ENCODE results near the gene ZNF239. TPM values are rescaled to one million over a fixed set of nuclear protein-coding genes. Genes with fewer than 3 reads are reported as not detected.
A peak's percentile ranks its signal among the peaks of the same experiment; 100 is the strongest.
"Not testable (repeated sequence)": the region's sequence is repeated elsewhere in the genome, so short reads cannot be mapped to it uniquely, and the experiment has no call there.

Gene ZNF239
- total RNA-seq (2014; rRNA removed; shearing (Covaris generic); ENCODE audit: low replicate concordance), result 9.2 and 11.0 TPM in 2 replicates

- peaks cover 30% of the 10 kb centered on the region for H3K36me3 ChIP-seq
- peak; percentile 97 for DNase-seq
- peaks cover 3% of the 10 kb centered on the region; the same call in 1 of the 2 replicates for H3K9me3 ChIP-seq
- peak within 1 kb of the TSS; percentile 71 for H3K4me3 ChIP-seq
- no peaks in the 10 kb centered on the region for H3K27me3 ChIP-seq
Observed at GRCh38 chr10:43574001-43574892, at the start of gene ZNF239. Gene ZNF239 (minus strand): TSS chr10:43574616. CDS start chr10:43558079, 16,537 bp downstream.

- Histone ChIP-seq H3K36me3 (no peaks in the 10 kb centered on the region), H3K9me3 (peaks cover 8% of the 10 kb centered on the region; the same call in 1 of the 2 replicates), H3K27me3 (no peaks in the 10 kb centered on the region), H3K4me3 (no peak overlapping the region)
- DNase-seq, result no peak
Observed at GRCh38 chr10:43623351-43623750, 48.9 kb upstream of the ZNF239 start.

GRCh38 chr10:43622038-43622437 is 47.6 kb upstream of the ZNF239 start:
- no peak for DNase-seq
- H3K4me3 ChIP-seq, result no peak overlapping the region
- peaks cover 6% of the 10 kb centered on the region for H3K36me3 ChIP-seq
- H3K27me3 ChIP-seq, result no peaks in the 10 kb centered on the region
- H3K9me3 ChIP-seq, result peaks cover 14% of the 10 kb centered on the region

- no peak for DNase-seq
- no peaks in the 10 kb centered on the region for H3K27me3 ChIP-seq
- H3K36me3 ChIP-seq, result peaks cover 30% of the 10 kb centered on the region
- no peak overlapping the region for H3K4me3 ChIP-seq
- peaks cover 31% of the 10 kb centered on the region for H3K9me3 ChIP-seq
Observed at GRCh38 chr10:43619368-43619767, 45.0 kb upstream of the ZNF239 start.

GRCh38 chr10:43616697-43617370 is 42.4 kb upstream of the ZNF239 start:
- Histone ChIP-seq H3K4me3 (no peak overlapping the region), H3K36me3 (peaks cover 36% of the 10 kb centered on the region), H3K9me3 (peaks cover 34% of the 10 kb centered on the region), H3K27me3 (no peaks in the 10 kb centered on the region)
- DNase-seq, result no peak

GRCh38 chr10:43610636-43611035 is 36.2 kb upstream of the ZNF239 start:
- DNase-seq, result no peak
- Histone ChIP-seq H3K36me3 (peaks cover 22% of the 10 kb centered on the region), H3K4me3 (no peak overlapping the region), H3K9me3 (peaks cover 15% of the 10 kb centered on the region), H3K27me3 (no peaks in the 10 kb centered on the region)

- Histone ChIP-seq H3K27me3 (no peaks in the 10 kb centered on the region), H3K4me3 (peak overlapping the region; percentile 64), H3K36me3 (peaks cover 6% of the 10 kb centered on the region), H3K9me3 (peaks cover 5% of the 10 kb centered on the region; the same call in 1 of the 2 replicates)
- DNase-seq, result no peak
Observed at GRCh38 chr10:43607199-43607573, 32.8 kb upstream of the ZNF239 start.

GRCh38 chr10:43606323-43607198 is 32.1 kb upstream of the ZNF239 start, which contains the start of gene ZNF485:
Gene ZNF485 (plus strand): TSS chr10:43606438. CDS start chr10:43607051, 613 bp downstream.
- H3K27me3 ChIP-seq, result no peaks in the 10 kb centered on the region
- DNase-seq, result peak; percentile 72
- H3K36me3 ChIP-seq, result peaks cover 4% of the 10 kb centered on the region
- H3K4me3 ChIP-seq, result peak within 1 kb of the TSS; percentile 64
- peaks cover 4% of the 10 kb centered on the region; the same call in 1 of the 2 replicates for H3K9me3 ChIP-seq

- no peak for DNase-seq
Observed at GRCh38 chr10:43605850-43606322, 31.5 kb upstream of the ZNF239 start.

GRCh38 chr10:43601576-43601975 is 27.2 kb upstream of the ZNF239 start:
- not testable (repeated sequence) for H3K9me3 ChIP-seq, H3K27me3 ChIP-seq, H3K4me3 ChIP-seq, DNase-seq, H3K36me3 ChIP-seq

More at GRCh38 chr10:43605850-43606322, 31.5 kb upstream of the ZNF239 start:
- H3K27me3 ChIP-seq, result no peaks in the 10 kb centered on the region
- peak overlapping the region; percentile 64 for H3K4me3 ChIP-seq
- H3K36me3 ChIP-seq, result no peaks in the 10 kb centered on the region; the same call in 1 of the 2 replicates
- H3K9me3 ChIP-seq, result 0 out of 2 replicates have a peak, but pooled peaks cover 4% of the 10 kb centered on the region

GRCh38 chr10:43599333-43599732 is 24.9 kb upstream of the ZNF239 start:
- Histone ChIP-seq H3K9me3 (0 out of 2 replicates have a peak, but pooled peaks cover 4% of the 10 kb centered on the region), H3K36me3 (no peaks in the 10 kb centered on the region), H3K4me3 (no peak overlapping the region), H3K27me3 (no peaks in the 10 kb centered on the region)
- no peak for DNase-seq

- peak; percentile 56 for DNase-seq
- Histone ChIP-seq H3K27me3 (no peaks in the 10 kb centered on the region), H3K36me3 (no peaks in the 10 kb centered on the region), H3K9me3 (0 out of 2 replicates have a peak, but pooled peaks cover 4% of the 10 kb centered on the region), H3K4me3 (no peak overlapping the region)
Observed at GRCh38 chr10:43598446-43598845, 24.0 kb upstream of the ZNF239 start.

- Histone ChIP-seq H3K27me3 (no peaks in the 10 kb centered on the region), H3K4me3 (no peak overlapping the region), H3K9me3 (peaks cover 6% of the 10 kb centered on the region; the same call in 1 of the 2 replicates), H3K36me3 (no peaks in the 10 kb centered on the region)
- DNase-seq, result peak; percentile 20
Observed at GRCh38 chr10:43596546-43596945, 22.1 kb upstream of the ZNF239 start.

- H3K4me3 ChIP-seq, result no peak overlapping the region
- DNase-seq, result no peak
- H3K36me3 ChIP-seq, result no peaks in the 10 kb centered on the region
- H3K27me3 ChIP-seq, result no peaks in the 10 kb centered on the region
- H3K9me3 ChIP-seq, result peaks cover 6% of the 10 kb centered on the region
Observed at GRCh38 chr10:43595739-43596298, 21.4 kb upstream of the ZNF239 start.

GRCh38 chr10:43594944-43595589 is 20.7 kb upstream of the ZNF239 start:
- Histone ChIP-seq H3K36me3 (no peaks in the 10 kb centered on the region), H3K9me3 (peaks cover 6% of the 10 kb centered on the region), H3K4me3 (no peak overlapping the region), H3K27me3 (no peaks in the 10 kb centered on the region)
- peak; percentile 19 for DNase-seq

All from MG63 (cell line).